ENCODE measurements around the gene WDR83. TPM values are rescaled to one million over a fixed set of nuclear protein-coding genes. Genes with fewer than 3 reads are reported as not detected.

Gene WDR83
- total and polyA plus RNA-seq, 8 donors, result 1.4 to 33.4 (median 11.4) TPM

GRCh38 chr19:12649941-12650340 lies 16.7 kb upstream of the WDR83 start:
- intact Hi-C loops (cut with DNase I; ENCODE audit: low total_unique reads), result no loop called here
- TF ChIP-seq, protein P1, sequence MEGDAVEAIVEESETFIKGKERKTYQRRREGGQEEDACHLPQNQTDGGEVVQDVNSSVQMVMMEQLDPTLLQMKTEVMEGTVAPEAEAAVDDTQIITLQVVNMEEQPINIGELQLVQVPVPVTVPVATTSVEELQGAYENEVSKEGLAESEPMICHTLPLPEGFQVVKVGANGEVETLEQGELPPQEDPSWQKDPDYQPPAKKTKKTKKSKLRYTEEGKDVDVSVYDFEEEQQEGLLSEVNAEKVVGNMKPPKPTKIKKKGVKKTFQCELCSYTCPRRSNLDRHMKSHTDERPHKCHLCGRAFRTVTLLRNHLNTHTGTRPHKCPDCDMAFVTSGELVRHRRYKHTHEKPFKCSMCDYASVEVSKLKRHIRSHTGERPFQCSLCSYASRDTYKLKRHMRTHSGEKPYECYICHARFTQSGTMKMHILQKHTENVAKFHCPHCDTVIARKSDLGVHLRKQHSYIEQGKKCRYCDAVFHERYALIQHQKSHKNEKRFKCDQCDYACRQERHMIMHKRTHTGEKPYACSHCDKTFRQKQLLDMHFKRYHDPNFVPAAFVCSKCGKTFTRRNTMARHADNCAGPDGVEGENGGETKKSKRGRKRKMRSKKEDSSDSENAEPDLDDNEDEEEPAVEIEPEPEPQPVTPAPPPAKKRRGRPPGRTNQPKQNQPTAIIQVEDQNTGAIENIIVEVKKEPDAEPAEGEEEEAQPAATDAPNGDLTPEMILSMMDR (IDR thresholded peaks at IDR 0.05), result no peak
- TF ChIP-seq POLR2A (IDR thresholded peaks at IDR 0.05) (no peak), EP300 (IDR thresholded peaks at IDR 0.05) (no peak), POLR2AphosphoS5 (IDR thresholded peaks at IDR 0.05) (no peak)
- WGBS, 5 donors, result 93 to 98% (median 95%) methylated on average over 10 of the region's 10 CpGs
- H3K9me3 ChIP-seq, result no peaks in the 10 kb centered on the region
- no peak overlapping the region for H3K4me3 ChIP-seq
- no peak overlapping the region for H3K27ac ChIP-seq
- peaks cover 10 to 19% (median 17%) of the 10 kb centered on the region in 4 donors for H3K4me1 ChIP-seq
- peaks cover 0 to 39% (median 28%) of the 10 kb centered on the region in 4 donors for H3K36me3 ChIP-seq
- DNase-seq, result no peak
- H3K27me3 ChIP-seq, result no peaks in the 10 kb centered on the region

DNA sequence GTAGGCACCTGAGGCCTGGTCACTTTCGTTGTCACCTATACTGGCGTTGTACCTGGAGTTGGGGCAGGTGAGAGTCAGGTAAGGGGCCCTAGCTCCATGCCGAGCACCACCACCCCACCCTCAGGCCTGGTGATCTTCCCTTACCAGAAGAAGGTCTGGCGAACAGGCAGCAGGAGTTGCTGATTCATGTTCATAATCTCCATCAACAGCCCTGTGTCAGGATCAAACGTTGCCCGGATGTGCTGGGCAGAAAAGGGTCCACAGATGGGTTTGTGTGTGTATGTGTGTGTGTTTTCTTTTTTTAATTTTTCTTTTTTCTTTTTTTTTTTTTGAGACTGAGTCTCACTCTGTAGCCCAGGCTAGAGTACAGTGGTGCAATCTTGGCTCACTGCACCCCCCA lies 14.4 kb upstream of the WDR83 start:
- Histone ChIP-seq H3K4me1 (peaks cover 10 to 17% (median 15%) of the 10 kb centered on the region in 4 donors), H3K9me3 (no peaks in the 10 kb centered on the region), H3K27ac (no peak overlapping the region), H3K27me3 (no peaks in the 10 kb centered on the region), H3K36me3 (peaks cover 15 to 57% (median 50%) of the 10 kb centered on the region in 4 donors), H3K4me3 (no peak overlapping the region)
- TF ChIP-seq POLR2AphosphoS5 (IDR thresholded peaks at IDR 0.05) (no peak), POLR2A (IDR thresholded peaks at IDR 0.05) (no peak), EP300 (IDR thresholded peaks at IDR 0.05) (no peak)
- TF ChIP-seq, protein P1 (IDR thresholded peaks at IDR 0.05), result no peak
- intact Hi-C loops (cut with DNase I; ENCODE audit: low total_unique reads), result no loop called here
- WGBS, 5 donors, result 88 to 96% (median 96%) methylated on average over 6 of the region's 6 CpGs
- DNase-seq, result no peak

DNA sequence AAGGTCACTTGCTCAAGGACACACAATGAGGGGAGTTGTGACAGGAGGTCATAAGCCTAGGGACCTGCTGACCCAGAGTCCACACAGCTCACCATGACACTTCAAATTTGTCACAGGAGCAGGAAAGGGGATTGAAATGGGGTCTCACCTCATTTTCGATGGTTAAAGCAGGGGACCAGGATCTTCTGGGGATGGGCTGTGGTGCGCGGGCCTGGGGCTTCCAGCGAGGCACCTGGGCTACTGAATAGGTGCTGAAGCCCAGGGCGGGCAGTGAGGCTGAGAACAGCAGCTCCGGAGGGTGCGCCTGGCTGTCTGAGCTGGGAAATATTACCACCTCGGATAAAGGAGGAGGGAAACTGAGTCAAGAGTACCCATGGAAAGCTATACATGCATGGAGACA lies 11.1 kb upstream of the WDR83 start:
- TF ChIP-seq POLR2A (IDR thresholded peaks at IDR 0.05) (no peak), EP300 (IDR thresholded peaks at IDR 0.05) (no peak), POLR2AphosphoS5 (IDR thresholded peaks at IDR 0.05) (no peak)
- TF ChIP-seq, protein P1 (IDR thresholded peaks at IDR 0.05), result no peak
- H3K27ac ChIP-seq, result no peak overlapping the region
- intact Hi-C loops (cut with DNase I; ENCODE audit: low total_unique reads), result no loop called here
- H3K36me3 ChIP-seq, result peaks cover 25 to 88% (median 83%) of the 10 kb centered on the region in 4 donors
- DNase-seq, result no peak
- H3K27me3 ChIP-seq, result no peaks in the 10 kb centered on the region
- no peaks in the 10 kb centered on the region for H3K9me3 ChIP-seq
- no peak overlapping the region for H3K4me3 ChIP-seq
- no peaks in the 10 kb centered on the region for H3K4me1 ChIP-seq
- 93 to 97% (median 97%) methylated on average over 8 of the region's 8 CpGs for WGBS, 5 donors

GRCh38 chr19:12656899-12657571 lies 9.6 kb upstream of the WDR83 start:
- no peaks in the 10 kb centered on the region for H3K9me3 ChIP-seq
- H3K4me3 ChIP-seq, result no peak overlapping the region
- no peaks in the 10 kb centered on the region for H3K4me1 ChIP-seq
- no peaks in the 10 kb centered on the region for H3K27me3 ChIP-seq
- TF ChIP-seq, protein P1 (IDR thresholded peaks at IDR 0.05), result no peak
- TF ChIP-seq EP300 (IDR thresholded peaks at IDR 0.05) (no peak), POLR2A (IDR thresholded peaks at IDR 0.05) (no peak), POLR2AphosphoS5 (IDR thresholded peaks at IDR 0.05) (no peak)
- no peak for DNase-seq
- intact Hi-C loops (cut with DNase I; ENCODE audit: low total_unique reads), result no loop called here
- peaks cover 39 to 92% (median 87%) of the 10 kb centered on the region in 4 donors for H3K36me3 ChIP-seq
- 70 to 76% (median 74%) methylated on average over 42 to 50 of the region's 50 CpGs for WGBS, 5 donors
- H3K27ac ChIP-seq, result no peak overlapping the region
